ENCODE measurements around the gene PADI4. TPM values are rescaled to one million over a fixed set of nuclear protein-coding genes. Genes with fewer than 3 reads are reported as not detected.

The PADI4 gene
- total RNA-seq, 1 experiment from 2014 or later: 3.5 TPM

DNA sequence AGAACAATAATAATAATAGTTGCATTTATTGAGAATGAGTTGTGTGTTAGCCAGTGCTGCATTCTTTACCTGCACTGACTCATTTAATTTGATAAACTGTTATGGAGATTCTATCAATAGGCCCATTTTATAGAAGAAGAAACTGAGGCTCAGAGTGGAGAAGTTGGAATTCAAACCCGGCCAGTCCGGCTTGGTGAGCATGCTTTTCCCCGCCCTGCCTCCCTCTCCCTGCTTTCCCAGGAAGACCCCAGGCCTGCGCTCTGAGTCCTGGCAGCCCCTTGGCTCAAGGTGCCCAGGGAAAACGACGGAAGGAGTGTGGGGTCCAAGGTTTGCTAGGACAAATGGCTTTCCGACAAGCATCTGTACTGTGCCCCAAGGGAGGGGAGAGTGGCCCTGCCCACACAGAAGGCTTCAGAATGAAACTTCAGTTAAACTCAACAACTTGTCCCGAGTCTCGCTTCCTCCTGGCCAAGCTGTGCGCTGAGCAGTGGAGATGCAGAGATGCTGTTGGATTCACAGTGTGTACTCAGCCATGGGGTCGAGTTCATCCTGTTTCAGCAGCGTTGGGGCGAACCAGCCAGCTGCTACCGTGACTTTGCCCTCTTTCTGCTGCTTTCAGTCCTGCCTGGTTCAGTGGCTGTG lies 40.7 kb downstream of the PADI4 start:
- no peak for DNase-seq (ENCODE audit: low read depth)

DNA sequence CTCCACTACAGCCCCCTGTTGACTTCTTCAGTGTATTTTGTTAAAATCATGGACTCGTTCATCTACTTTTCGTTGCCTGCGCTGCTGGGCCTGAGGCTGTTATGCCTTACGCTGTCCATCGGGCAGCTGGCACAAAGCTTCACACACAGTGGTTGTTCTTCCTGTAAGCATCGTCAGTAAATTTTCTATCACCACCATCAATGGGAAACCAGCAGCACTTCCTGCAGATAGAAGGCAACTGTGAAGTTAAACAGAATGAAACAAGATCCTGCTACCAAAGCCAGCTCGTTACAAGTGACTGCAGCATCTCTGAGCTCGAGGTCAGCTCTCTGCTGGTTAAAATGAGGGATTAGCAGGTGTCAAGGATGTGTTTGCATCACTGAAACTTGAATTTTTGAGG lies 42.1 kb downstream of the PADI4 start:
- DNase-seq (ENCODE audit: low read depth): no peak

DNA sequence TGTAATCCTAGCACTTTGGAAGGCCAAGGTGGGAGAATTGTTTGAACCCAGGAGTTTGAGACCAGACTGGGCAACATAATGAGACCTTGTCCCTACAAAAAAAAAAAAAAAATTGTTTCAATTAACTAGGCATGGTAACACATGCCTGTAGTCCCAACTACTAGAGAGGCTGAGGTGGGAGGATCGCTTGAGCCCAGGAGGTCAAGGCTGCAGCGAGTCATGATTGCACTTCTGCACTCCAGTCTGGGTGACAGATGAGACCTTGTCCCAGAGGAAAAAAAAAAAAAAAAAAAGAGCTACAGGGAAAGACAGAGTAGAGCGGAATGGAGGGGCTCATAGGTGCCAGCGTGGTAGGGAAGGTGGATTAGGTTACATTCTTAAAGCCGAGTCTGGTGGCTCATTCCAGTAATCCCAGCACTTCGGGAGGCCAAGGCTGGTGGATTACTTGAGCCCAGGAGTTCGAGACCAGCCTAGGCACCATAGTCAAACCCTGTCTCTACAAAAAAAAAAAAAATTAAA lies 43.0 kb downstream of the PADI4 start:
- DNase-seq (ENCODE audit: low read depth): no peak

DNA sequence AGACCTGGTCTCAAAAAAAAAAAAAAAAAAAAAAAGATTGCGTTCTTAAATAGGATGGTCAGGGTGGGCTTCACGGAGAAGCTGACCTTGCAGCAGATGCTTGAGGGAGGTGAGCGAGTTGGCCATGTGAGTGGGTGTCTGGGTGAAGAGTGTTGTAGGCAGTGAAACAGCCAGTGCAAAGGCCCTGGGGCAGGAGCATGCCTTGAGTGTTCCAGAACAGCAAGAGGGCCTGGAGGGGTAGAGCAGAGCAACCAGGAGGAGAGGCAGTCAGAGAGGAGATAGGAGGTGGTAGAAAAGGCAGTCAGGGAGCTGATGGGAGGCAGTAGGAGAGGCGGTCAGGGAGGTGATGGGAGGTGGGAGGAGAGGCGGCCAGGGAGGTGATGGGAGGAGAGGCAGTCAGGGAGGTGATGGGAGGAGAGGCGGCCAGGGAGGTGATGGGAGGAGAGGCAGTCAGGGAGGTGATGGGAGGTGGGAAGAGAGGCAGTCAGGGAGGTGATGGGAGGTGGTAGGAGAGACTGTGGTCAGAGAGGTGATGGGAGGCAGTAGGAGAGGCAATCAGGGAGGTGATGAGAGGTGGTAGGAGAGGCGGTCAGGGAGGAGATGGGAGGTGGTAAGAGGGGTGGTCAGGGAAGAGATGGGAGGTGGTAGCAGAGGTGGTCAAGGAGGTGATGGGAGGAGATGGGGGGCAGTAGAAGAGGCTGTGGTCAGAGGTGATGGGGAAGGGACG lies 43.8 kb downstream of the PADI4 start:
- no peak for DNase-seq (ENCODE audit: low read depth)

DNA sequence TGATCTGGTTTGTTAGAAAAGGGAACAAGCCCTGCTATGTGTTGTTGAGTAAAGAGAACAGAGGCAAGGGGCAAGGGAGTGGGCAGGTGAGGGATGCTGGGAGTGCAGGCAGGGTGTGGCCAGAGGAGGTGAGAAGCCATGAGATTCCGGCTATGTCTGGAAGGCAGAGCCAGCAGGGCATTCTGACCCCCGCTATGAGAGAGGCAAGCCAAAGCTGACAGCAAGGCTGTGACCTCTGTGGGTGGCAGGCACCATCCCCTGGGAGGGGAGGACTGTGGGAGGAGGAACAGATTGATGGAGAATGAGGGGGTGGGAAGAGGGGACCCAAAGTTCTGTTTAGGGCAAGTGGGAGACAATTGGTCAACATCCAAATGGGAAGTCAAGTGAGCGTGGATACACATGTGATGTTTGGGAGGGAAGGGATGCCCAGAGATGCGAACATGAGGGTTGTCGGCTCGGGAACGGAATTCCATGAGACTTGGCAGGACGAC lies 44.5 kb downstream of the PADI4 start:
- DNase-seq (ENCODE audit: low read depth): no peak

DNA sequence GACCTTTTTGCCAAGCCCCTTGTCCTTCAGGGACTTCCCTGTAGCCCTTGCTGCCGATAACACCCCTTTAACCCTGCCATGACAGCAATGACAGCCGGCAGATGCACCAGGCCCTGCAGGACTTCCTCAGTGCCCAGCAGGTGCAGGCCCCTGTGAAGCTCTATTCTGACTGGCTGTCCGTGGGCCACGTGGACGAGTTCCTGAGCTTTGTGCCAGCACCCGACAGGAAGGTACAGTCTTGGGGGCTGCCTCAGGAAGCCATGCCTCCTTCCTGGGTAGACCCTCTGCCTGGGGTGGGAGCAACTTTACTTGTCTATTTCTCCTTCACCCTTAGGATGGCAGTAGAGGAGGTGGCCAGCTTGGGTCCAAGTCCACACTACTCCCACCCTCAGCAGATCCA lies 47.9 kb downstream of the PADI4 start:
- no peak for DNase-seq (ENCODE audit: low read depth)

DNA sequence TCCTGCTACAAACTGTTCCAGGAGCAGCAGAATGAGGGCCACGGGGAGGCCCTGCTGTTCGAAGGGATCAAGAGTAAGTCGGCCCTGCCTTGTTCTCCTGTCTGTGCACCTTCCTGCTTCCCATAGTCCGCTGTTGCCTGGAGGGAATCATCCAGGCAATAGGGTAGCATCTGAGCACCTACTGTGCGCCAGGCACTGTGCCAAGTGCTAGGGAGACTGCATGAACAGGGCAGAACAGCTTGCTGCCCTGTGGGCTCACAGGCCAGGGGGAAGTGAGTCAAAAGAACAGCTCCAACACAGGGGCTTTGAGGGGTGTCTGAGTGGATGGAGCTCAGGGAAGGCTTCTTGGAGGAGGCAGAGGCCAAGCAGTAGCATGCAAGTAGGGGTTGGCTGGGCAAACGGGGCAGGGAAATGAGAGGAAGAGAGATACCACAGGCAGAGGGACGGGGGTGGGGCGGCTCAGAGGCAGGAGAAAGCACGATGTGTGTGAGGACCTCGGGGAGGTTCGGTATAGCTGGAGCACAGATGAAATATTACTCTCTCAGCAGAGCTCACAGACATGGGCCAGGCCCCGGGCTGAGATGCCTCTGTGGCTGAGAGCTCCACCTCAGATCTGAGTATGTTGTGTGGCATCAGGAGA lies 48.5 kb downstream of the PADI4 start:
- DNase-seq (ENCODE audit: low read depth): no peak

DNA sequence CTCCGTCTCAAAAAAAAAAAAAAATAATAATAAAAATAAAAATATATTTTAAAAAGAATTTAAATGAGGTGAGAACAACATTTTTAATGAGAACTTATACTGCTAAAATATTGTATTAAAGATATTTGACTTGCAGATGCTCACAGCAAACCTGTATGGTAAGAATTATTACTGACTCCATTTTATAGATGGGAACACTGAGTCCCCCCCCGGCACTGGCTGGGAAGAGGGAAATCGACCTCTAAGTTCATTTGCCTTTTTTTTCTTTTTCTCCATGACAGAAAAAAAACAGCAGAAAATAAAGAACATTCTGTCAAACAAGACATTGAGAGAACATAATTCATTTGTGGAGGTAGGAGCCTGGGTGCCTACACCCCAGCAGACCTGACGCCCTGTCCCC lies 50.6 kb downstream of the PADI4 start:
- DNase-seq (ENCODE audit: low read depth): no peak

DNA sequence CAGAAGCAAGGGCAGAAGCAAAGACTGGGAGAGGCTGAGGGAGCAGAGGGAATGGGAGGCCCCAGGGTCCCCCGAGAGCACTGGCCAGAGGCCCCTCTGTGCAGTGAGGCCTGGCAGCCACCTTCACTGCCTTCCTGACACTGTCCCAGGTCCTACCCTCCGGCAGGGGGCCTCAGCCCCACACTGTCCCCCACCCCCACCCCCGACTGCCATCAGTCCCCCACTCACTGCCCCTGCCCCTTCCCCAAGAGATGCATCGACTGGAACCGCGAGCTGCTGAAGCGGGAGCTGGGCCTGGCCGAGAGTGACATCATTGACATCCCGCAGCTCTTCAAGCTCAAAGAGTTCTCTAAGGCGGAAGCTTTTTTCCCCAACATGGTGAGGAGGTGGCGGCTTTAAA lies 51.0 kb downstream of the PADI4 start:
- DNase-seq (ENCODE audit: low read depth): no peak

DNA sequence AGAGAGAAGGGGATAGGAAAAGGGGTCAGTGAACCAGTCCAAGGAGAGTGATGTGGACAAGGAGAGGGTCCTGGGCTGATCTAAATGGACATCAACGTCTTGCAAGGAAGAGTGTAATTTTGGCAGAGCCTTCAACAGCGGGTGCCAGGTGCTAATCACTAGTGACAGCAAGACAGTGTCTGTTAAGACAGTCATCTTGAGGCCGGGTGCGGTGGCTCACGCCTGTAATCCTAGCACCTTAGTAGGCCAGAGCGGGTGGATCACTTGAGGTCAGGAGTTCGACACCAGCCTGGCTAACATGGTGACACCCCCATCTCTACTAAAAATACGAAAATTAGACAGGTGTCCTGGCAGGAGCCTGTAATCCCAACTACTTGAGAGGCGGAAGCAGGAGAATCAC lies 51.8 kb downstream of the PADI4 start:
- DNase-seq (ENCODE audit: low read depth): no peak

DNA sequence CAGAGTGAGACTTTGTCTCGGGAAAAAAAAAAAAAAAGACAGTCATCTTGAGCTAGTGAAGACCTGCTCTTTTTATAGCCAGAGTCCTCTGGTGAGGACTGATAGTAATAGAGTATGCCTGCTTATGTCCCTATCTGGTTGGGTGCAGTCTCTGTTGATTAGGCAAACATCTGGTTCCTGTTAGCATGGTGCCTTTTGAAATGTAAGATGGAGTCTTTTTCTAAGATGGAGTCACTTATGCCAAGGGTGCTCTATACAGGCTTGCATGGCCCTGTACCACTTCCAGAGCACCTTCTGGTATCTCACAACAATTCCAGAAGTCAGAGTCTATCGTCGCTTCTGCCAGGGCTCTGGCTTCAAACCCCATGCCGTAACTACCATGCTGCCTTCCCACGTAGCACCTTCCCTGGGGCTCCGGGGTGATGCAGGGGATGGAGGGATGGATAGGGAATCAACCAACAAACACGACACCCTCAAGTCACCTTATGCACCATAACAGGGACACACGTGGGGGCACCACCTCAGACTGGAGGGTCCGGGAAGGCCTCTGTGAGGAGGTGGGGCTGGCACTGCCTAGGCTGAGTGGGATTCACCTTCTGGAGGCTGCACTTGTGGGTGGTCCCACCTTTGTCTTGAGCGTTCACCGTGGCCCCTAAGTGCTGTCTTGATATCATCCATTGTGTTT lies 52.4 kb downstream of the PADI4 start:
- no peak for DNase-seq (ENCODE audit: low read depth)

DNA sequence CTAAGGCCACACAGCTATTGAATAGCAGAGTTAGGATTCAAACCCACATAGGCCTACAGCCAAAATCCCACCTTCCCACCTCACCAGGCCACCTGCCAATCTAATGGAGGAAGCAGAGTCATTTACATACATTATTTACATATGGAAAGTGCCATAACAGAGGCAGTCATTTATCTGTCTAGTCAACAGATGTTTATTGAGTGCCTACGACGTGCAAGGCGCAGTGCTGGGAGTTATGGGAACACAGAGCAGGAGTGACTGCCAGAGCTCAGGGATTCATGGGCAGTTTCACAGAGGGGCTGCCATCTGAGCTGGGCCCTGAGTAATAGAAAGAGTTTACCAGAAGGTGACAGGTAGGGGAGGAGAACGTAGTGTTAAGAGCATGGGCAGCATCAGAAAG lies 53.7 kb downstream of the PADI4 start:
- DNase-seq (ENCODE audit: low read depth): no peak

DNA sequence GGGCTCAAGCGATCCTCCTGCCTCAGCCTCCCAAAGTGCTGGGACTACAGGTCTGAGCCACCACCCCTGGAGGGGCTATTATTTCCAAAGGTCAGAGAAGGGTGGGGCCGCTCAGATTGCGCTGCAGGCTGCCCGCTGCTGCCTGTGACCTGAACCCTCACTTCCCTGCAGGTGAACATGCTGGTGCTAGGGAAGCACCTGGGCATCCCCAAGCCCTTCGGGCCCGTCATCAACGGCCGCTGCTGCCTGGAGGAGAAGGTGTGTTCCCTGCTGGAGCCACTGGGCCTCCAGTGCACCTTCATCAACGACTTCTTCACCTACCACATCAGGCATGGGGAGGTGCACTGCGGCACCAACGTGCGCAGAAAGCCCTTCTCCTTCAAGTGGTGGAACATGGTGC lies 55.4 kb downstream of the PADI4 start:
- DNase-seq (ENCODE audit: low read depth): no peak

DNA sequence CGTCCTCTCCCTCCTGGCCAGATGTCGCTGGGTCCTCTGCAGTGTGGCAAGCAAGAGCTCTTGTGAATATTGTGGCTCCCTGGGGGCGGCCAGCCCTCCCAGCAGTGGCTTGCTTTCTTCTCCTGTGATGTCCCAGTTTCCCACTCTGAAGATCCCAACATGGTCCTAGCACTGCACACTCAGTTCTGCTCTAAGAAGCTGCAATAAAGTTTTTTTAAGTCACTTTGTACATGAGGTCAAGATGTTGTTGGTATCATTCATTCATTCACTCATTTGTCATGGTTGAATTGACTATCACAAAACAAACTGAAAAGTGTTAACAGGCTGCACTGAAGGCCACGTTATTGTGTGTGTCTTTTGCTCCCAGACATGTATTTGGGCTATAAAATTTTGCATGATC lies 55.8 kb downstream of the PADI4 start:
- DNase-seq (ENCODE audit: low read depth): no peak

DNA sequence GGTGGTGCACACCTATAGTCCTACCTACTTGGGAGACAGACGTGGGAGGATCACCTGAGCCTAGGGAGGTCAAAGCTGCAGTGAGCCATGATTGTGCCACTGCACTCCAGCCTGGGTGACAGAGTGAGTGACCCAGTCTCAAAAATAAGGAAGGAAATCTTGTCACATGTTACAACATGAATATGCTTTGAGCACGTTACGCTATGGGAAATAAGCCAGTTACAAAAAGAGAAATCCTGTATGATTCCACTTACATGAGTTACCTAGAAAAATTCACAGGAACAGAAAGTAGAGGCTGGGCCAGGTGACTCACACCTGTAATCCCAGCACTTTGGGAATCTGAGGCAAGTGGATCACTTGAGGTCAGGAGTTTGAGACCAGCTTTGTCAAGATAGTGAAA lies 57.3 kb downstream of the PADI4 start:
- DNase-seq (ENCODE audit: low read depth): no peak

DNA sequence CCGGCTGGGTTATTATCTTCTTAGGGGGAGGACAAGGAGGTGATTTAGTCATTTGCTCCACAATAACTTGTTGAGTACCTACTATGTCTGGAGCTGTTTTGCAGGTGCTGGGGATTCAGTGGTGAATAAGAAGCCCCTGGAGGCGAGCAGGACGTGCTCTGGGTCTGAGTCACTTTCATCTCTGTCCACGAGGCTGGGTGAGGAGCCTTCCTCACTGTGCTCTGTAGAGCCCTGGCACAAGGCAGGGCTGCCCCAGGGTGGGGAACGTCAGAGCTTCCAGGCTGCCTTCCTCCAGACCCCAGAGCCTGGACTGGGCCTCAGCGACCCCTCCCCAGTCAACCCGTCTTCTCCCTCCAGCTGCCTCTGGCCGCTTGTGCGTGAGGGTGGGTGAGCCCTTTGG lies 61.5 kb downstream of the PADI4 start:
- DNase-seq (ENCODE audit: low read depth): peak; percentile 88

DNA sequence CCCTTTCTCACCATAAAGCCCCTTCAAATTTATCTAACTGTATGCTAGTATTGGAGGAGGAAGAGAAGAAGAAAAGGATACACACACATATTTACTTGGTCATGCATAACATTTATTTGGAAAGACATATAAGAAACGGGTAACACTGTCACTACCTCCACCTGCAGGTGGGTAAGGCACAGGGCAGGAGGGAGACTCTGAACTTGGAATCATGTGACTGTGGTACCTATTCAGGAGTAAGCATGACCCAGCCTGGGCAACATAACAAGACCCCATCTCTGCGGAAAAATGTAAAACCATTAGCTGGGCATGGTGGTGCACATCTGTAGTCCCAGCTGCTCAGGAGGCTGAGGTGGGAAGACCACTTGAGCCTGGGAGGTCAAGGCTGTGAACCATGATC lies 62.6 kb downstream of the PADI4 start:
- no peak for DNase-seq (ENCODE audit: low read depth)

DNA sequence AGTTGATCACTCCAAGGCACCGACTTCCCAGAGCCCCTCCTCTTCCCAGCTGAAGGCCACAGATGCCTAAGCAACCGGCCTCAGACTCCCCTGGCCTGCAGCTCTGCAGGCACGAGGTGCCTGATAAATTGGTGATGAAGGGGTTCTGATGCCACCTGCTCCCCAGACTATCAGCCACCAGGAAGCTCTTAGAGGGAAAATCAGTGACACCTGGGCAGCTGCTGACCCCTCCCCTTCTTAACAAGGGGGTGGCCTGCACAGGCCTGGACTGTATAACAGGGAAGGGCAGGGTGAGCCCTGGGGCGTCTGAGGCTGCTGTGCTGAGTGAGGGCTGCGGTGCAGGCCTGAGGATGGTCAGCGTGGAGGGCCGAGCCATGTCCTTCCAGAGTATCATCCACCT lies 63.9 kb downstream of the PADI4 start, which contains the start of gene PADI6:
TSS of gene PADI6 (plus strand) at position 301 of the 400 bp plus-strand sequence. CDS start at position 351, 50 bp downstream.
- DNase-seq (ENCODE audit: low read depth): no peak

DNA sequence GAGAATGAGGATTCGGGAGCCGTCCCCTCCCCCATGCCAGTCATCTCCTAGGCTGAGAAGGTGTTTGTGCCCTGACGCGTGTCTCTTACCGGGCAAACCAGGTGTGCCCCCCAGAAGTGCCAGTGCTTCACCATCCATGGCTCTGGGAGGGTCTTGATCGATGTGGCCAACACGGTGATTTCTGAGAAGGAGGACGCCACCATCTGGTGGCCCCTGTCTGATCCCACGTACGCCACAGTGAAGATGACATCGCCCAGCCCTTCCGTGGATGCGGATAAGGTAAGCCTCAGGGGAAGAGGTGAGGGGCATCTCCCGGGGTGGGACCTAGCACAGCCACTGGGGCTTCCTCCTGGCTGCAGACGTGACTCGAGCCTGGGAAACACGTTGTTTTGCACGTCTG lies 65.0 kb downstream of the PADI4 start:
- DNase-seq (ENCODE audit: low read depth): no peak

DNA sequence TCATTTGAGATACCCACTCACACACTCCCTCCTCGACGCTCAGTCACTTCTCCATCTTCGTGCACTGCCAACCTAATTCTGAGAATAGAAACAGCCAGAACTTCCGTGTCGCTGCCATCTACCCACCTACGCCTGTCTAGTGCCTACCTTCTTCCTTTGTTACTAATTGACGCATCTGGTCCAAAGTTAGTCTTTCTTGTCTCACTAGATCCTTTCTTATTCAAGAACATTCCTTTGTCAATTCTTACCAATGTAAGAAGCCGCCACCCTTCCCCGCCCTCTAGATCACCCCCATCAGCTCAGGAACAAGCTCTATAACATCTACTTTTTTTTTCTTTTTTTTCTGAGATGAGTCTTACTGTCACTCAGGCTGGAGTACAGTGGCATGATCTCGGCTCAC lies 67.7 kb downstream of the PADI4 start:
- DNase-seq (ENCODE audit: low read depth): no peak

DNA sequence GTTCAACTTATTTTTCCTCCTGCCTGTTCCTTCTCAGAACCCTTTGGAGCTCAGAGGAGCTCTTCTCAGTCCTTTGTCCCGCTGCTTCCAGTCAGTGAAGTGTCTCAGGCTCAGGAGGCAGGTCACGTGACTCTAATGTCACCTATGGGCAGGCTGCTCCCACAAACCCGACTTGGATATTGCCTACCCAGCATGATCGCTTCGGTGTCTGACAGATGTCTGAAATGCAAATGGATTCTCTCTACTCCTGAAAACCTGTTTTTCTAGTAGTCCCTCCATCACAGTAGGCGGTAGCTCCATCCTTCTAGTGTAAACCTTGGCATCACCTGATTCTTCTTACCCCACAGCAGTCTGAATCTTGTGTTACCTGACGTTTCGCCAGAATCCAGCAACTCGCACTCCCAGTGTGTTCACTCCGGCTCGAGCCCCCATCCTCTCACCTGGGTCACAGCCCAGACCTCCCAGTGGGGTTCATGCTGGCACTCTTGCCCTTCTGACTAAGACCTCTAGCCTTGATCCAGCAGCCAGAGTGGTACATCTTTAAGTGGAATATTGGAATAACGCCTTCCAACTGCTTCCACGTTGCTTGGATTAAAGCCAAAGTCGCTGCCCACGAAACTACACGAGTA lies 69.4 kb downstream of the PADI4 start:
- DNase-seq (ENCODE audit: low read depth): no peak

DNA sequence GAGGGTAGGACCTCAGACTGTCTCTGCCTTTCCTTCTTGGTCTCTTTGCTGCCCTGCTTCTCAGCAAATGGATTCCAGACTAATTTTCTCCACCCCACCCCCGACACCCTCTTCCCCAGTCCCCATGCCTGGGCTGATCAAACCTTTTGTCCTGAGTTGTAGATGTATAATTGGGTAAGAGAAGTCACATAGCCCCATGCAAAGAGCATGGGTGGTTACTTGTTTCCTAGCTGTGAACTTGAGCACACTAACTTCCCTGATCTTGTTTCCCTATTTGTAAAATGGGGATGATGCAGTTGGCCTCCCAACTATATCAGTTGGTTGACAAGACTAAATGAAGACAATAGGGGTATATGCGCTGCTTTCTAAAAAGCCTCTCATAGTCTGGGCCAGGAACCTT lies 73.2 kb downstream of the PADI4 start:
- no peak for DNase-seq (ENCODE audit: low read depth)
